ENCODE data around the gene MEFV.

MEFV gene

DNA sequence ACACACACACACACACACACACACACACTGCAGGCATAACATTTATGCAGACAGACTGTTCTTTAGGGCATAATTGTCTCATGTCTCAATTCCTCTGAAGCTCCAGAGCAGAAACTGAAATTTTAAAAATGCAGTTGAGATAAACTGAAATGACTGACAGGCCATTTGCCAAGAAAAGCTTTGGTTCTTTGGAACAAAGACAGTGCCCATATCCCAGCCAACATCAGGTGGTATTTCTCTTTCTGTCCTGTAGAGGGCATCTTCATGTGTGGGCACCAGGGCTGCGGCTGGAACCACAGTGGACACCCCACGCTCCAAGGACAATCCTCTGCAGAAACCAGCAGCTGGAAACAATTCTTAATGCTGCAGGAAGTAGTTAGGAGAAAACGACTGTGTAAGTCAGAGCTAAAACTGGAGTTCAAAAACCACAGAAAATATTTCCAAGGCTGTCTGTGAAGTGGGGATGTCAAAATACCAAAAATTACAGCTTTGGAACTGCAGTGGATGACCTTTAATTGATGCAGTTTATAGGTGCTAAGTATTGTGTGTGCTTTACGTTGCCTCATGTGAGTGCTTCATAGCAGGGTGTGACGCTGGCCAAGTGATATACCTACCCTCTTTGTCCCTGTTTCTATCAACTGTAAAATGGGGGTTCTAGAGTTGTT lies 10.6 kb upstream of the MEFV start:
- no peak for DNase-seq (ENCODE audit: low read depth, low spot score)

DNA sequence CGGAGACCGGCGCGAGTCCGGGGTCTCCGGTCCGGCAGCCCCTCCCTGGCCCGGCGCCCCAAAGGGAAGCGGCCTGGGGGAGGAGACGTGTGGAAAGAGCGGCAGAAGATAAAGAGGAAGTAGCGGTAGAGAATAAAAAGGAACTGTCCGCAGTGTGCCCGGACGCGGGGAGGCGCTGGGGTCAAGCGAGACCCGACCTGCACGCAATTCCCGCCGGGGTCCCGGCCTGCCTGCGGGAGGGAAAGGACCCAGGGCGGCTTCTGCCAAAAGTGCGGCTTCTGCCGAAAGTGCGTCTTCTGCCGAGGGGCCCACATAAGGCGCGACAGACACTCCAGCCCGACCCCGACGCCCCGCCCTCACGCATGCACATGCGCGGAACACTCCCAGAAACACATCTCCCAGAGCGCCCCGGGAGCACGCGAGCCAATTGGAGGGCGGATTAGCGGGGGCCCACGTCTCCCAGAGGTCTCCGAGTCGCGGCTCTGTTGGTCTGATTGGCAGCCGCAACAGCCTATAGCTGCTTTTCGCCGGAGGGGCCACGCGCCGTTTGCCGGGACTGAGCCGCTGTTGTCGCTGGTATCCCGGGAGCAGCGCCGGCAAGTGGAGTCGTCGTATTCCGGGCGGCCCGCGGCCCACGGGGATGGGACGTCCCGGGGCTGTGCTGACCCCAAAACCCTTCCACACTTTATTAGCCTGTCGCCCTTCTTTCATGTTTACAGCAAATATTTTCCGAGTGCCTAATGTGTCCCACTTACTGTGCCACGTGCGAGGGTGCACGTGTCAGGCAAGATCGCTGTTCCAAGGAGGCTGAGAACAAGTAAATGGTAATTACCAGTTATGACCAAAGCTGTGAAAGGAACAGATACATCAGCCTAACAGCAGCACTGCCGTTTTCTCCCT lies 8.0 kb upstream of the MEFV start:
- DNase-seq (ENCODE audit: low read depth, low spot score): peak; percentile 81

DNA sequence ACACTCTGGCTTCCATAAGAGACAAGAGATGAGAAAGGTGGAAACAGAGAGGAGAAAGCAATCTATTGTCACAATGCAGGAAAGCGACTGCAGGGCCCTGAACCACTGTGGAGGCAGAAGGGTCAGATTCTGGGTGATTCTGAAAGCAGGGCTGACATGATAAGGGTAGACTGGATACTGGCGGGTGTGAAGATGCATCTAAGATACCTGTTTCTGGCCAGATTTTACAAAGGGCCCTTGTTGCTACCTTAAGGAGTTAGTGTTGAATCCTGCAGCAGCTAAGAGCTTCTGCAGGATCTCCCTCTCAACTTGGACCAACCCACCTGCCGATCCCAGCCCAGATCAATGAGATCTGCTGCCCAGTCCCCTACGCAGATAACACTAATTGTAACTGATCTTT lies 6.1 kb upstream of the MEFV start:
- DNase-seq (ENCODE audit: low read depth, low spot score): no peak

DNA sequence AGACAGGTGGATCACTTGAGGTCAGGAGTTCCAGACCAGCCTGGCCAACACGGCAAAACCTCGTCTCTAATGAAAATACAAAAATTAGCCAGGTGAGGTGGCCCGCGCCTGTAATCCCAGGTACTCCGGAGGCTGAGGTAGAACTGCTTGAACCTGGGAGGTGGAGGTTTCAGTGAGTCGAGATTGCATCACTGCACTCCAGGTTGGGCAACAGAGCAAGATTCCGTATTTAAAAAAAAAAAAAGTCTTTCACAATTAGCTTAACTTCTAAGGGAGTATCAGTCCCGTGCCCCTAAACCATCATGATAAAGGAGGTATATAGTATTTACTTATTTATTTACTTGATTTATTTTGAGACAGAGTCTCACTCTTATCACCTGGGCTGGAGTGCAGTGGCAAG lies 3.4 kb upstream of the MEFV start:
- no peak for DNase-seq (ENCODE audit: low read depth, low spot score)

DNA sequence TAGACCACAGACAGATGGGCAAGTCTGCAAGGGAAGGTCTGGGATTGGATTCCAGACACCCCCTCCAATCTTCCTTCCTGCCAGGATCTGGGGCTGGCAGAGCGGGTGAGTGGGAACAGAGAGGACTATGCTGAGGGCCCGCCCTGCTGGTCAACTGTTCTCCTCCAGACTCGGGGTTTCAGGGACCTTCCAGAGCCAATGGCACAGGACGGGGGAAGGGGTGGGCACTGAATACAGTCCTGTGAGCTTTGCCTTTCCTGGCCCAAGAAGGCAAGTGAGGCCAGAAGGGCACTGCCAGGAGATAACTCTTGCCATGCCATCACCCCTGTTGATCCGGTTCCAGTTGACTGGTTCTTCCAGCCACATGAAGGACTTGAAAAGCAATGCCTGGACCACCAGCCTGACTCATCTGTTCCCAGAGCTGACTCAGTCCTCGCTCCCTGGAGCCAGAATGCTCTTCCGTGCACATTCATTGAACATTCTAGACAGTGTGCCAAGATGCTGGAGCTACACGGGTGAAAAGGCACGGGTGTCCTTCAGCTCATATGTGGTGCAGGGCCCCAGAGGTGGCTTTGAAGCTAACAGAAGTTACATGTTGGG lies 533 bp upstream of the MEFV start:
- DNase-seq (ENCODE audit: low read depth, low spot score): no peak

DNA sequence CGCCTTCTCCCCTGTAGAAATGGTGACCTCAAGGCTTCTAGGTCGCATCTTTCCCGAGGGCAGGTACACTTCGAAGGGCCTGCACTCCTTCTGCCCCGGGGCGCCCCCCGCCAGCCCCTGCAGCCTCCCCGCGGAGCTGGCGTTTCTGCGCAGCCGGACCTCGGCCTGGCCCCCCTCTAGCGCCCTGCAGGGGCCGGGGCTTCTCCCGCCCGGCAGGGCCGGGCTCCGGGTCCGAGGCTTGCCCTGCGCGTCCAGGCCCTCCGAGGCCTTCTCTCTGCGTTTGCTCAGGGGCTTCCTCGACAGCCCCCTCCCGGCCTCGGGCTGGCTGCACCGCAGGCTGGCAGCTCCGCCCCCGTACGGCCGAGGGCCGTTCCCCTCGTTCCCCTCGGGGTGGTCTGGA lies 2.1 kb downstream of the MEFV start:
- DNase-seq (ENCODE audit: low read depth, low spot score): no peak

DNA sequence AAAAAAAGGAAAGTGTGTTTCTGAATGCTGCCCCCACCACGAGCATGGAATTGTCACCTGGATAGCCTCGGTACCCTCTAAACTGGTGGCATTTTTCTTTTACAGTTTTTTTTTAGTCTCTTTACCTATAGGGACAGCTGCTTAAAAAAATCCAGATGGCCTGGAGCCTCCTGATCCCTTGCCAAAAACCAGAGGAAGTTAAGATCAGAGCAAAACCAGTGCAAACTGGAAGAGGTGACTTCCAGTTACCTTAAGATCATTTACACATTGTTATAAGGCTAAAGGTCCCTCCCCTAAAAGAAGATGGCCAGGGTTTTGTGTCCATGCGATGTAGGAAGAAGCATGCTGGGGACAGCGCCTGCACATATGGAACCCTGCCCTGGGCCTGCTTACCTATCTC lies 3.5 kb downstream of the MEFV start:
- DNase-seq (ENCODE audit: low read depth, low spot score): no peak

DNA sequence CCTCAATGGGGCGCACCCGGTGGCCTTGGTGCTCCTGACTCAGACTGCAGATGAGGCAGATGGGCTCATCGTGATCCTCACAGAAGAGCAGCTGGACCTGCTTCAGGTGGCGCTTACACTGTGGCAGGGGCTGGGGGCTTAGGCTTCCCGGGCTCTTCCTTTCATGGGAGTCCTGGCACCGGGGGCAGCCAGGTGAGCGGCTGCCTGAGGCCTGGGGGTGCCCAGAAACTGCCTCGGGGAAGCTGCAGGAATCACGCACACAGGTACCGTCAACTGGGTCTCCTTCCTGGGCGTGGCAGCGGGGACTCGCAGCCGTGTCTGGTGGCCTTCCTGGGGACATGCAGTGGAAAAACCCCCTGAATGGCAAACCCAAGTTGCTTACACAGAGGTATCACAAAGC lies 7.0 kb downstream of the MEFV start:
- no peak for DNase-seq (ENCODE audit: low read depth, low spot score)

DNA sequence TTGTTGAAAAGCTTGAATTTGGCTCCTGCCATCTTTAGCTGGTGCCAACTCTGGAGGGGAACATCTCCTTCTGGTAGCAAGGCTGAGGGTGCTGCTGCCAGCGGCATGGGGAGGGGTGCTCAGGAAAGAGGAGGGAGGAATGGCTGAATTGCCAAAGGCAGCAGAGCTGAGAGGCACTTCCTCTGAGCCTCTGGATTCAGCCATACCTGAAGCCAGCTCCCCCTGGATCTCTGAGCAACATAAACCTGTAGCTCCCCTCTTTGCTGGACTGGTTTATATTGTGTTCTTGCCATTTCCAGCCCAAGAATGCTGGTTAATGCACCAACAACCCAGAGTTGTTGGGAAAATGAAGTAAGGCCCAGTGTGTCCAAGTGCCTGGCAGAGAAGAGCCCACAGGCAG lies 7.4 kb downstream of the MEFV start:
- no peak for DNase-seq (ENCODE audit: low read depth, low spot score)

DNA sequence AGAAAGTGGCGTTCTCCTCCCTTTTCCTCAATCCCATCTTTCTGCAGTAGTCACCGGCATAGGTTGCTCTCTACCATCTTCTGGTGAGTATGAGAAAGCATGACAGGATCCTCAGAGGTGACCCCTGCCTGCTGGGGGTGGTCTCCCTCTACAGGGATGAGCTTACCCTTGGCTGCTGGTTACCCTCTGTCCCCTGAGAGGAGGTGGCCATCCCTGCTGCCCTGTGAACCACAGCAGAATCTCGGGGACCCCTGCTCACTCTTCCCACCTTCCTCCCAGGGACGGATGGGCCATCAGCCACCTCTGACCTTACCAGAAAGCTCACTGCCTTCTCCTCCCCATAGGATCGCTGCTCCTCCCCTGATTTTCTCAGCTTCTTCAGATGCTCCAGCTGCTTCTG lies 7.8 kb downstream of the MEFV start:
- no peak for DNase-seq (ENCODE audit: low read depth, low spot score)

DNA sequence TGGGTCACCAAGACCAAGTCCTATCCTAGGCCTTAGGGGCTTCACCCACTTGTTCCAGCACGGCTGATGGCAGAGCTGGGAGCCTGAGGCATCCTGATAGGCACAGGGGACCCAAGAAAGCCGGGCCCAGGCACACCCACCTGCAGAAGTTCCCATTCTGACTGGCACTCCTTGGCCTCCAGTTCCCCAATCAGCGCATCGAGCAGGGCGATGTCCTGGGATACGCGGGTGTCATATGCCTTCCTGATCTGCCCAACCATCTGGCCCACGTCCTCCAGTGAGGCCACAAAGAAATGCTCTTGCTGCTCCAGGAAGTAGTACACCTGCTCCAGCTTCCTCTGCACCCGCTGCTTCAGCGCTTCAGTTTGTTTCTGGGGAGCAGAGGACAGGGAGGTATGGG lies 9.6 kb downstream of the MEFV start:
- DNase-seq (ENCODE audit: low read depth, low spot score): no peak

DNA sequence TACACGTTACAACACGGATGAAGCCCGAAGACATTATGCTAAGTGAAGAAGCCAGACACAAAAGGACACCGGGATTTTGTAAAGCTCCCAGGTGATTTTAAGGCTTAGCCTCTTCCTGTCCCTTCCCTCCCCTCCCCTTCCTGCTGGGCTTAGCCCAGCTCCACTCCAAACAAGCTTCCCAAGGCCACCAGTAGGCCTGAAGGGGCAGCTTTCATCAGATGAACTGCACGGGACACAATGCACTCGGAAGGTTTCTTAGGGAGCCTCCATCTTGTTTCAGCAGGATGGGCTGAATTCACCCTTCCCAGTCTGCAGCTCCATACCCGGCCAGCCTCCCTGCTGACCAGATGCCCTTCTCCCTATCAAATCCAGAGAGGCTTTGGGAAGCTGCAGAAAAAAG lies 10.4 kb downstream of the MEFV start:
- DNase-seq (ENCODE audit: low read depth, low spot score): no peak

DNA sequence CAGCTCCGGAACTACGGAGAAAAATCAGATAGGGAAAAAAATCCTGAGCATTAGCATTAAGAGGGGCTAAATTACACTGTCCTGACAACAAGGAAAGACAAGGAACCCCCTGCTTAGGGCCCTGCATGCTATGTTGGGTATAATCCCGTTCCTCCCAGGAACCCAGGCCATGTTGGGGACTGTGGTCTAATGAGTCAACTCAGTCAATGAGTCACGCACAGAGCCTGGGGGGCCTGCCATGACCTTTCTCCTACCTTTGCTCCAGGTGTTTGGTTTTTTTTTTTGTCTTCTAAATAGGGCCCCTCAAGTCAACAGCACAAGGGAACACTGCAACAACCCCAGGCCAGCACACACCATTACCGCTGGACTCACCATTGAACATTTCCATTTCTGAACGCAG lies 12.6 kb downstream of the MEFV start:
- DNase-seq (ENCODE audit: low read depth, low spot score): no peak

DNA sequence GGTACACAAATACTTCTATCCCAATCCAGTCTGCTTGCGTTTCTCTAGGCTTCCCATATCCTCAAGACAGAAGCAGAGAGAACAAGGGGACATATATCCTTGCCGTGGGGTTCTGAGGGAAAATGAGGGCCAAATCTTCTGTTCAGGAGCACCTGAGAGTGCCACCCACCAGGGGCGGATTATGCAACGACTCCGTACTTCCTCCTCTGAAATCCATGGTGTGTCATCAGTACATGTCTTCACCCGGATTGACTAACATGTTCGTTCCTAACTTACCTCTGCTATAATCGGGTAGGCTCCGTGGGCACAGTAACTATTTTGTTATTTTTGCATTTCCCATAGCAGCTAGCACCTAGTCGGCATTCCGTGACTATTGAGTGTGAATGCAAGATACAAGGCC lies 13.7 kb downstream of the MEFV start:
- DNase-seq (ENCODE audit: low read depth, low spot score): no peak

DNA sequence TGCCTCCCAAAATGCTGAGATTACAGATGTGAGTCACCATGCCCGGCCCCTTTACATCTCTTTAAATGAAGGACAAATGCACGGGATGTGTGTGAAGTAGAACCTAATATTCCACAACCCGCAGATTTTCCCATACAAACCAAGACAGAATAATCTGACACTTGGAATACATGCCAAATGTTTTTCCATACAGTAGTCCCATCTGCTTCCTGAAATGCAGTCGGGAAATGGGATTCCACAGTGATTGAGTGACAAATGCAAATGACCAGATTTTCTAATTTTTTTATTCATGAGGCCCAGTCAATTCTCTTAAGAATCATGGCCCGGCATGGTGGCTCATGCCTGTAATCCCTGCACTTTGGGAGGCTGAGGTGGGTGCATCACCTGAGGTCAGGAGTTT lies 14.7 kb downstream of the MEFV start:
- DNase-seq (ENCODE audit: low read depth, low spot score): no peak

DNA sequence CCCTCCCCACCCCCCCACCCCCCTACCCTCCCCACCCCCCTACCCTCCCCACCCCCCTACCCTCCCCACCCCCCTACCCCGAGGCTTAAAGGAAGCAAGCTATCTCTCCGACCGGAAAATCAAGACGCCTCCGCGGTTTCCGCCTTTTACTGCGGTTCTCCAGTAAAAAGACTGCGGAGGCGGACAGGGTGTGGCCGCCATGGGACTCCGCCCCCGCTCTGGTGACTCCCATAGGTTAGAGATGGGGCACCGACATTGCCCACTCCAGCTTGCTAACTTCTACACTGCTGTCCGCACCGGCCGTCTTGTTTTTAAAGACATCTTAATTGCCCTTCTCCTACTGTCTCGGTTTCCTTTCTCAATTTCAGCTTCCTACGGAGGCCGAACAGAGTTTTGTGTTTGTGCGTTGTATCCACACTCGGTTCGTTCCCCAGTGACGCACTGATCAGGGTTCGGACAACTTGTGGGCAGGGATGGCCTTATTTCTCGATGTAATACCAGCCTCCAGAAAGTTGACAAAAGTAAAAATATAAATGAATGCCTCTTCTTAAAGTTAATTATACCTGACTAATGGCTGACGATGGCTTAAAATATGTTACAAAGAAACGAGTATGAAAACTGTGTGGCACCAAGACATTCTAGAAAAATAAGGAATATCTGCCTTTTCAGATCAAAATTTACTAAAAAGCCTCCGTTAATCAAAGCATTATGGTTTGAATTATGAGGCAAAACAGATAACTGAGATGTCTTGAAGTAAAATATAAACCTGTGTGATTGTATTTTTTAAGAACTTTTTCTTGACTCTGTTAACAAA lies 20.4 kb downstream of the MEFV start:
- DNase-seq (ENCODE audit: low read depth, low spot score): no peak

DNA sequence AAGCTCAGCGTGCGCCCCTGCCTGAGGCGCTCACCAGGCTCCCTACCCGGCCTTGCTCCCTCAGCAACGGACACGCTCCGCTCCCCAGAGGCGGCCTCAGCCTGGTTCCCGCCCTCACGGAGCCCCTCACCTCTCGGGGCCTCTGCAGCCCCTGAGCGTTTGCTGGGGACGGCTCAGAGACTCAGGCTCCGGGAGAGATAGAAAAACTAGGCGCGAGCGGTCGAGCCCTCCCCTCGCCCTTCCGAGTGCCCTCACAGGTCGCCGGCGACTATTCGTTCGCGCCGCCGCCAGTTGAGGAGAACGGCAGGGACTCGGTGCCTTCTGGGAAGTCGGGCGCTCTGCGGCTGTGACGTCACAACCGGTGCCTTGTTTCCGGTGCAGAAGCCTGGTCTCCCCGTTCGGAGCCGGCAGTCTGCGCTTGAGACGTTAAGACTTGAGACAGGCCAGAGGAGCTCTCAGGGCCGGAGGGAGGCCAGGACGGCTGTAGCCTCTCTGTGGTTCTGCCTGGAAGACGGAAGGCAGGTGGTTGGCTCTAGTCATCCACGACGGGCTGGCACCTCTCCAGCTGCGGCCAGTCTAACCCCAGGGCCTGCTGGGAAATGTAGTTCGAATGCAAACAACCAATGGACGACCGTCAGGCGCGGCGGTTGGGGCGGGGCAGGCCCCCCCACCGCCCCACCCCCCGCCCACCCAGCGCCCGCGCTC lies 21.4 kb downstream of the MEFV start, which contains the start of gene ZNF200:
ZNF200 (minus strand) TSS at position 302 of the 705 bp plus-strand sequence. CDS start 1,403 bp downstream, outside the sequence.
- peak; percentile 89 for DNase-seq (ENCODE audit: low read depth, low spot score)

DNA sequence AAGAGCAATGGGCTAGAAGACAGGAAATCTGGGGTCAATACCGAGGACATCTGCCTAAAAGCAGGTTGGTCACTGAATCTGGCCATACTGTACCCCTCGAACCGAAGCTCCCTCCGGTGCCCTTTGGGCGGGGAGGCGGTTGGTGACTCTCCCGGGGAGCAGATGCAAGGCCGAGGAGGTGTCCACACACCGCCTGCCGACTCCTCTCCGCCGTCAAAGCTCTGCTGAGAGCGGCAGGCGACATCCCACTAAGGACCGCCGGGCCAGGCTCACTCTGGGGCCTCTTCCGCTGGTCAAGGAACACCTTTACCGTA lies 21.9 kb downstream of the MEFV start:
- DNase-seq (ENCODE audit: low read depth, low spot score): no peak

DNA sequence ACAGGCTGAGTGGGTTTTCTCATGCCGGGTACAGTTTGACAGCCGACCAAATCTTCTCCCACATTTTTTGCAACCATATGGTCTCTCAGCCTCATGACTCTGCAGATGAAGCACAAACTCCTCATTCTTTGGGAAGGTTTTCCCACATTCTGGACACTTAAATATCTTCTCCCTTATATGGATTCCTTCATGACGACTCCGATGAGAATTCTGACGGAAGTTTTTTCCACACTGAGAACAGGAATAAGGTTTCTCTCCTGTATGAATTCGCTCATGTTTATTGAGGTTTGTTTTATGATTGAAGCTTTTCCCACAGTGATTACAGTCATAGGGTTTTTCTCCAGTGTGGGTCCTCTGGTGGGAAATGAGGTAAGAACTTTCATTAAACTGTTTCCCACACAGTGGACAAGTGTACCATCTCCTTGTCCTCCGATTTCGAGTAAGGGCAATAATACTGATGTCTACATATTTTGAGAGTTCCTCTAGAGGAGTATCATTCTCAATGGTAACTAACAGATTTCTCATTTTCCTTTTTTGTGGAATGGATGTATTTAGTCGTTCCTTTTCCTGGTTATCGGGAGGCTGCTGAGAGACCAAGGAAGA lies 32.4 kb downstream of the MEFV start:
- DNase-seq (ENCODE audit: low read depth, low spot score): no peak

DNA sequence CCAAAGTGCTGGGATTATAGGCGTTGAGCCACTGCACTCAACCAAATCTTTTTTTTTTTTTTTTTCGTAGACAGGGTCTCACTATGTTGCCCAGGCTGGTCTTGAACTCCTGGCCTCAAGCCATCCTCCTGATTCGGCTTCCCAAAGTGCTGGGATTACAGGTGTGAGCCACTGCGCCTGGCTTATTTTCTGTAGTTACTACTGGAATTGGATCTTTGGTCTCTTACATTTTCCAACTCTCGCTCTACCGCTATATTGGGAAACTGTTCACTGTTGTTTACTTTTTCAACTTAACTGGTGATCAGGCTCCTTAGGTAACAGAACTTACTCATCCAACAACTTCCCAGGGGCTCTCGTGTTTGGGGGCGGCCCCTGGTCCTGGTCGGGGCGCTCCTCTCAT lies 35.6 kb downstream of the MEFV start:
- DNase-seq (ENCODE audit: low read depth, low spot score): no peak

DNA sequence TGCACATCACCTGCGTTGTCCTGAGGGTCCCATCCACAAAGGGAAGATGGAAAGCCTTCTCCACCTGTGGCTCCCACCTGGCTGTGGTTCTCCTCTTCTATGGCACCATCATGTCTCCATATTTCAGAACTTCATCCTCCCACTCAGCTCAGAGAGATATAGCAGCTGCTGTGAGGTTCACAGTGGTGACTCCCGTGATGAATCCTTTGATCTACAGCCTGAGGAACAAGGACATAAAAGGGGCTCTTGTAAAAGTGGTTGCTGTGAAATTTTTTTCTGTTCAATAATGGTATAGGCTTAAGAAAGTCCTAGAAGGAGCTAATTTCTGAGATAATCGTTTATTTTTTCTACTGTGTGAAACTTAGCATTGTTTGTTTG lies 40.2 kb downstream of the MEFV start:
- no peak for DNase-seq (ENCODE audit: low read depth, low spot score)

Data from brain pericyte (primary cell).